Vagina (tissue), 2 donors: ENCODE measurements around the gene NFIB.

Experiments used
- POLR2A ChIP-seq, 2 donors: fragments of 450-650 bp; IDR thresholded peaks; one replicate each; pipeline ENCODE4 v1.6.1; 2017; ENCODE audit warnings: antibody characterized with exemption in 2 of 2, mild to moderate bottlenecking in 2 of 2, moderate library complexity in 2 of 2
- POLR2AphosphoS5 ChIP-seq, 2 donors: sonication (generic); formaldehyde crosslinking; IDR thresholded peaks; one replicate each; pipeline ENCODE4 v1.9.0; 2017; ENCODE audit warnings: antibody characterized with exemption in 2 of 2, mild to moderate bottlenecking in 2 of 2, low read depth in 1 of 2; ENCODE audit not compliant: insufficient read depth in 1 of 2
- TF ChIP-seq, protein P1 (sequence below), 3 experiments: fragments of 450-650 bp in 2 of 3; fragments of 200-600 bp in 1 of 3; sonication (generic) in 1 of 3; IDR thresholded peaks; one replicate each; pipeline ENCODE4 v1.5.1; 2017 to 2019; ENCODE audit warnings: antibody characterized with exemption in 3 of 3, mild to moderate bottlenecking in 2 of 3, moderate library complexity in 2 of 3

DNA sequence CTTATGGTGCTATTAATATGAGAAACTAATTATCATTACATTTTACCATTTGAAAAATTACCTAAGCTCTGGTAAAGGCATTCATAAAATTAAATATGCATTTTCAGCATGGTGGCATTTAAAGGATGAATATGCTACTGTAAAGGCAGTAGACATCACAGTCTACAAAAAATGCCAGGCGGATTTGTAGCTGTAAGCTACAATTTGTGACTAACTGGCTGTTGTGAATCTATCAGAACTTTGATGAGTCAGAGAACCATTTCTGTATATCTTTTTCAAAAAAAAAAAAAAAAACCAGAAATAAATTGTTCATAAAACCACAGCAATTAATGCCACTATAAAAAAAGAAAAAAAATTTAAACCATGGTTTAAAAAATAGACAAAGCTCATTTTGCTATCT, 186.3 kb downstream of the NFIB start:
- TF ChIP-seq, protein P1, sequence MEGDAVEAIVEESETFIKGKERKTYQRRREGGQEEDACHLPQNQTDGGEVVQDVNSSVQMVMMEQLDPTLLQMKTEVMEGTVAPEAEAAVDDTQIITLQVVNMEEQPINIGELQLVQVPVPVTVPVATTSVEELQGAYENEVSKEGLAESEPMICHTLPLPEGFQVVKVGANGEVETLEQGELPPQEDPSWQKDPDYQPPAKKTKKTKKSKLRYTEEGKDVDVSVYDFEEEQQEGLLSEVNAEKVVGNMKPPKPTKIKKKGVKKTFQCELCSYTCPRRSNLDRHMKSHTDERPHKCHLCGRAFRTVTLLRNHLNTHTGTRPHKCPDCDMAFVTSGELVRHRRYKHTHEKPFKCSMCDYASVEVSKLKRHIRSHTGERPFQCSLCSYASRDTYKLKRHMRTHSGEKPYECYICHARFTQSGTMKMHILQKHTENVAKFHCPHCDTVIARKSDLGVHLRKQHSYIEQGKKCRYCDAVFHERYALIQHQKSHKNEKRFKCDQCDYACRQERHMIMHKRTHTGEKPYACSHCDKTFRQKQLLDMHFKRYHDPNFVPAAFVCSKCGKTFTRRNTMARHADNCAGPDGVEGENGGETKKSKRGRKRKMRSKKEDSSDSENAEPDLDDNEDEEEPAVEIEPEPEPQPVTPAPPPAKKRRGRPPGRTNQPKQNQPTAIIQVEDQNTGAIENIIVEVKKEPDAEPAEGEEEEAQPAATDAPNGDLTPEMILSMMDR (IDR thresholded peaks at IDR 0.05), result no peak
- TF ChIP-seq POLR2AphosphoS5 (IDR thresholded peaks at IDR 0.05; ENCODE audit: insufficient read depth in 1 of 2, low read depth in 1 of 2) (no peak), POLR2A (IDR thresholded peaks at IDR 0.05) (no peak)
